ENCODE data around the gene ANKRD6. TPM values are rescaled to one million over a fixed set of nuclear protein-coding genes. Genes with fewer than 3 reads are reported as not detected.

The ANKRD6 gene
- total RNA-seq, 1 donor from 2014 or later, result 4.9 TPM

DNA sequence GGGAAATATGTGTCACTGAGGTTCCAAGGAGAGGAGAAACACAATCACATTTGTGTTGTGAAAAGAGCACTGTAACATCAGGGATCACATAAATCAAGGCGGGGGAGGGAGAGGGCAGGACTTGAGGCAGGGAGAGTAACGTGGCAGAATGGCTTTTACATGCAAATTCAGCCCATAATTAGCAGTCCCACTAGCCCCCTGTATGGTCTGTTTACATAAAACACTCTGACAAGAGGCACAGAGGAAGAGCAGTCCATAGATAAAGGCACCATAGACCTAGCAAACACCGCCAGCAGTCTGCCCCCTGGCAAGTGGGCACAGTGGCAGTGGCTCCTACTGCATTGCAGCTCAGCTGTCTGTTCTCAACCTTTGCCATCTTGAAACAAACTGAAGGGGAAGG, 122.9 kb downstream of the ANKRD6 start:
- DNase-seq (ENCODE audit: low read depth in 2 of 2), result no peak

DNA sequence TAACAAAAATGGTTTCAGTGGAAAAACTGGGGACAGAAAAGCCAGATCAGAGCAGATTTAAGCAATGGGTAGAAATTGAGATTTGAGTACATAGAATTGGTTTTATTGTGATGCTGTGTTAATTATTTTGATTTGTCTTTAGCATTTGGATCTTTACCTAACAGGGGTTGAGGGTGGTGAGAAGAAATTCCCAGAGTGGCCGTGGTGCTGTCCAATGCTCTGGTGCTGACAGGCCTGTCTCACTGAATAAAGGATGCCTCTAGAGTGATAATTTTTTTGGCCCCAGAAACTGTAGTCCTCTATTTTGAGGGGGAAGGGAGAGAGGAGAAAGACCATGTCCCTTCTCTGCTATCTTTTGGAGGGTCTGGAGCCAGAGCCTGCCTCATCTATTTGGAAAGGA, 126.5 kb downstream of the ANKRD6 start:
- no peak for DNase-seq (ENCODE audit: low read depth in 2 of 2)

- DNase-seq (ENCODE audit: low read depth in 2 of 2), result no peak
Measured at GRCh38 chr6:89562093-89562973, 129.4 kb downstream of the ANKRD6 start.

- no peak for DNase-seq (ENCODE audit: low read depth in 2 of 2)
Measured at GRCh38 chr6:89563866-89564265, 130.9 kb downstream of the ANKRD6 start.

DNA sequence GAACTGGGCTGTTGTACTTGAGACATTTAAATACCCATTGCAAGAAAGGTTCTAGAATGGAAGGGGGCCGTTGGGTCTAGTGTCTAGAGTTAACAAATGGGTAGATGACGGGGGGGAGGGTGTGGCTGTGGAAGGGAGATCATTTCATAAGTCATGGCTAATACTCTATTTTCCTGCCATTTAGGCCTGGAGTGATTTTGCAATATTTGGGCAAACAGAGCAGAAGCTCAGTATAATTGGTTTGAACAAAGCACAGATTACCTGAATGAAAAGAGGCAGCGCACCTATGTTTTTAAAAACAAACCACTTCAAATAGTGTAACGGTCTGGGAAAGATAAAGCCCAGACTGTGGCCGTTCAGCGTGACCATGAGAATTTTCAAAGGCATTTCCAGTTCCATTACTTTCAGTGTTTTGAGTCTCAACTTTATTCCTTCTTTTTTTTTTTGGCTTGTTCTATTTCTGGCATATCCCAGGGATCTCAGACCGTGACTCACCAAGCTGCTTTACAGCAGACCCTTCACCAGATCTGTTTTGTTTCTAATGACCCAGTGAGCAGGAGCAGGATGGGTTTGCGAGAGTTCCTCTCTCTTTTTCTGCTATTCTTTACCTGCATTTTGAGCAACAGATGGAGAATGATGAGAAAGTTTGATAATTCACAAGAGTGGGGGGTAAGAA, 131.9 kb downstream of the ANKRD6 start:
- no peak for DNase-seq (ENCODE audit: low read depth in 2 of 2)

DNA sequence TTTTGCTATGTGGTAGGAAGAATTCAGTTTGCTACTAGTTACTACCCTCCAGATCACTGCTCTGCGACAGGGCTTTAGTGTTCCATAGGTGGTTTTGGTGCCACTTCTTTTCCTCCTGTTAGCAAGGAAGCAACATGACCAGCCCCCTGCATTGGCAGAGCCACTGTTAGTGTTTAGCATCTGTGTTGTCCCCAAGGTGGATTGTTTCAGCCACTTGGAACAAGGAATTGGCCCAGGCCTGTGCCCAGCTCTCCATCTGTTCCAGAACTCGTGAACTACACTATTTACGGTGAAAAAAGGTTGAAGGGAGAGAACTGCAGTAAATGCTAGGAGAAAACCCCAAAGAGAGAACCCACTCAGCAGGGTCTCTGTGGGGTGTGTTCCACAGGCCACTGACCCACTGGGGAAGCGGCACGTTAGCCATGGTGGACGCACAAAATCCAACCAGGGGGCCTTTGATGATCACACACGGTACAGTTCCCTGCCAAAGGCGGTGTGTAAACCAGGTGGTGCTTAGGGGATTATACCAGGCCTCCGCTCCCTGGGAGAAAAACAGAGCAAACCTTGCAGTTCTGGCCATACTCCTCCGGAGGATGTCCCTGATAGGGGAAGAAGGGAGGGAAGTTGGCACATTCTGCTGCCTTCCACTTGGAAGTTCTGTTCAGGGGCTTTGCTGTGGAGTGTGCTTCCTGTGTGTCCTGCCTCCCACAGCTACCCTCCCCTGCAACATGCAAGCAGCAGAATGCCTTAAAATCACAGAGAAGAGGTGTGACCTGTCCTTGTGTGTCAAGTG, 133.3 kb downstream of the ANKRD6 start:
- no peak for DNase-seq (ENCODE audit: low read depth in 2 of 2)

GRCh38 chr6:89566930-89567629, 134.1 kb downstream of the ANKRD6 start:
- DNase-seq (ENCODE audit: low read depth in 2 of 2), result no peak

GRCh38 chr6:89567630-89568390, 134.9 kb downstream of the ANKRD6 start:
- DNase-seq (ENCODE audit: low read depth in 2 of 2), result no peak

- no peak for DNase-seq (ENCODE audit: low read depth in 2 of 2)
Measured at GRCh38 chr6:89574910-89575561, 142.1 kb downstream of the ANKRD6 start.

DNA sequence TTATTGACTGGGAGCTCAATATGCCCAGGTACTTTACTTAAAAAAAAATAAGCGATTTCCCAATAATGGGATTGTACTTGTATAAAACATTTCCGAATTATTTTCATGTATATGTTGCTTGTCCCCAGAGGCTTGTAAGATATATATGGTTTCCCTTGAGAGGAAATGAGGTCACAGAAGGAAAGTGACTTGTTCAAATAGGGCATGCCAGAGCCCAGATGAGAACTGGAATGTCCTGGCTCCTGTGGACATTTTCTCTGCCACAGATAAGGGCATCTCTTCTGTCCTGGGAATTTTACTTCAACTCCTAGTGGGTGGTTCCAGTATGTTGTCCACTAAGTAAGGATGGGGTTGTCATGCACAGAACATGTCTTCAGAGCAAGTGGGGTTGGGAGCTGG, 142.6 kb downstream of the ANKRD6 start:
- DNase-seq (ENCODE audit: low read depth in 2 of 2), result no peak

DNA sequence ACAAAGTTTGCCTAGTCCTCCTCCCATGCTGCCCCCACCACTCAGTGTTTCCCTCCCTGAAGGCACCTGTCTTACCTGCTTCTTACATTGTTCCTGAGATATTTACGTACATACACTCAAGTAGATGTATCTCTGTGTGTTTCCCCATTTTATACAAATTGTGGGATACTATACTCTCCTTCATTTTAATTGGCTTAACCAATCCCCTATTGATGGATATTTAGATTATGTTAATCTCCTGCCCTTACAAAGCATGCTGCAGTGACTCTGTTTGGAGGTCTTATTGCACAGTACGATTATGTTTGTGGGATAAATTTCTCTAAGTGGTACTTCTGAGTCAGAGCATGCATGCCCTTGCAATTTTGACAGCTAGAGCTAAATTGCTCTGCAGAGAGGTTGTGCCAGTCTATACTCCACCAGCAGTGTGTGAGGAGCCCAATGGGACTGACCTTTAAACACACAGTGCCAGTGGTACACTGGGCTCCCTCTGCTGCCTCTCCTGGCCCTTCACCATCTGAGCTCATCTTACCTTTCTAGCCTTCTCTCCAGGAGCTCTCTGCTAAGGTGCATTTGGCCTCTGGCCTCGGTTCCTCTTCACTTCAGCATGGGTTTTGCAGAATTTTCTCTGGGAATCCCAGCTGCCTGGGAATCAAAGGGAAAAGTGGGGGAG, 148.2 kb downstream of the ANKRD6 start:
- no peak for DNase-seq (ENCODE audit: low read depth in 2 of 2)

- DNase-seq (ENCODE audit: low read depth in 2 of 2), result no peak
Measured at GRCh38 chr6:89581689-89582088, 148.7 kb downstream of the ANKRD6 start.

- no peak for DNase-seq (ENCODE audit: low read depth in 2 of 2)
Measured at GRCh38 chr6:89582669-89583325, 149.8 kb downstream of the ANKRD6 start.

GRCh38 chr6:89583559-89583958, 150.6 kb downstream of the ANKRD6 start:
- DNase-seq (ENCODE audit: low read depth in 2 of 2), result no peak

DNA sequence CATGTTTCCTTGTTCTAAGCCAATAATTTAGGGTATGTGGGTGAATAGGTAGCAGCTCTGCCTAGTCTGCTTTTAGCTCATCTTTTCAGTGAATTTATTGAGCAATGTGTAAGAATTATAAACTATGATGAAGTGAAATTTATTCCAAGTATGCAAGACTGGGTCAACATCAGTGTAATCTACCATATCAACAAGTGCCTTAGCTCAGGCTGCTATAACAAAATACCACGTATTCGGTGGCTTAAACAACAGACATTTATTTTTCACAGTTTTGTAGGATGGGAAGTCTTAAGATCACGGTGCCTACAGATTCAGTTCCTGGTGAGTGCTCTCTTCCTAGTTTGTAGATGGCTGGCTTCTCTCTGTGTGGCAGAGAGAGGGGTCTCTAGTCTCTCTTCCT, 151.6 kb downstream of the ANKRD6 start:
- DNase-seq (ENCODE audit: low read depth in 2 of 2), result no peak

DNA sequence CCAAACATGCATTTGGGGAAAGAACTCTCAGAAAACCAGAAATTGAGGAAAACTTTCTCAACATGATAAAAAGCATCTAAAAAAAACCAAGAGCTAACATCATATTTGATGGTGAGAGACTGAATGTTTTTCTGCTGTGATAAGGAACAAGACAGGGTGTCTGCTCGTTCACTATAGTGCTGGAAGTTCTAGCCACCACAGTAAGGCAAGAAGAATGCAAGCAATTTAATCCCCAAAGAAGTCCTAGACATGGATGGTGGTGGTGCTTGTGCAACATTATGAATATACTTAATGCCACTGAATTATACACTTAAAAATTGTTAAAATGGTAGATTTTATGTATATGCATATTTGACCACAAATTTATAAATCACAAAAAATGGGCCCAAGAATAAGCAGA, 152.2 kb downstream of the ANKRD6 start:
- DNase-seq (ENCODE audit: low read depth in 2 of 2), result no peak

DNA sequence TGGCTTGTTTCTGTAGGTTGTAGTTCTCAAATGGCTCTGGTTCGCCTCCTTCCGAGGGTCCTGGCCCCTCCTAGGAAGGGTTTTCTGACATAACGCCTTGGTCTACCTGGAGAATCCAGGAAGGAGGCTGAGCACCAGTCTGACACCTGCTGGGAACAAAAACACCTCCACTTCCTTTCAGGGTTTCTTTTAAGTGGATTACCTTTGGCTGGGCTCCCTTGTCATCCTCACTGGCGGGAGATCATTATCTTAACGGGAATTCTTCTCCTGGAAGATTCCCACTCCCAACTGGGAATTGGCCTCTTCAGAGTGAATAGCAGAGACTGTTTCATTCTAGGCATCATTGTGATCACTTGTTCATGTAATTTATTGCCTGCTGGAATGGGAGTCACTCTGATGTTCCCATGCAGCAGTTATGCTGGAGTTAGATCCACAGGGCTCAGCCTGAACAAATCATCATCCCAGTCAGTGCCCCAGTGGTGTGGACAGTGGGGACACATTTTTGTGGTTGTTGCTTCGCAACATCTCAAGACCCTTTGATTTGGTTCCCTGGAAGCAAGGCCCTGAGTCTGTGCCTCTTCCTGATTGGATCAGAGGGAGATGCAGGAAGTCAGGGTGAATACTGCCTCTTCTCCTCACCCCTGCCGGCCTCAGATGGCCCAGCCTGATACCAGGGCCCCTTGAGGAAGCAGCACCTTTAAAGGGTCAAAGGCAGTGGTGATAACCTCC, 156.5 kb downstream of the ANKRD6 start:
- DNase-seq (ENCODE audit: low read depth in 2 of 2), result no peak

DNA sequence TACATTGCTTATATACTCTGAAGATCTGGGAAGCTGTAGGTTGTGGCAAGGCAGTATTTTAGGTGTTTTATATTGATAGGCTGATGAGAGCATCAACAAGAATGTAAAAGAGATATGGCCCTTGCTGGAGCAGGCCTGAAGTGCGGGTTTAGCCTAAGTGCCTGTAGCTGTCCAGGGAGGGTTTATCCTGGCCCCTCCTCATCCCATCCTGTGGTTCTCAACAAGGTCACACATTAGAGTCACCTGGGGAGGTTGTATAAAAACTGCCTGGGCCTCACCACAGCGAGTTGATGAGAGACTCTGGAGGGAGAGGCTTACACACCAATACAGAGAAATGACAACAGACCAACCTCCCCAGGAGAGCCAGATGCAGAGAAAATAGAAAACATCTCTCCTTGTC, 157.2 kb downstream of the ANKRD6 start:
- no peak for DNase-seq (ENCODE audit: low read depth in 2 of 2)

DNA sequence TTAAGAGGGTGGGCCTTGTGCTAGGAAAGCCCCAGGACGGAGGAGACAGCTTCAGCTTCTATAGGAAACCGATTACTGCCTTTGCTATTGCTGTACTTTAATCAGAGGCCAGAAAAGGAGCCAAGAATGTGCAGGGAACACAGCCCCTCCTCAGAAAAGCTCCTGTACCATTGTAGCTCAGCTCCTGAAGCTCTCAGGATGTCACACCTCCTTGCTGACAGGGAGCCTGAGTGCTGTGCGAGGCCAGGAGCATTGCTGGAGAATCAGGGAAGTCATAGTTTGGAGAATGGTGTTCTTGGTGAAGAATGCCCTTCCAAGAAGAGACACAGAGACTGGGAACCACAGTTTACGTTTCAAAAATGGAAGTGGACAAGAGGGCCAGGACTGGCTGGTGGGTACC, 158.8 kb downstream of the ANKRD6 start:
- no peak for DNase-seq (ENCODE audit: low read depth in 2 of 2)
